Naive thymus-derived CD8-positive, alpha-beta T cell (primary cell): ENCODE measurements around the gene ONECUT1. TPM values are rescaled to one million over a fixed set of nuclear protein-coding genes. Genes with fewer than 3 reads are reported as not detected.

ENCODE experiments used
- ATAC-seq, 2 donors: fragments of 150-1000 bp; cut with Tn5 transposase in 1 of 2; sonication (Bioruptor Pico), chemical (Tn5 transposase) in 1 of 2; 1 replicate in 1 of 2; 2 replicates in 1 of 2; pipeline ENCODE4 v1.10.0; 2021; ENCODE audit warnings: mild to moderate bottlenecking in 2 of 2, moderate library complexity in 2 of 2
- POLR2A ChIA-PET: fragments of 350-600 bp; sonication (Branson Sonifier 250); formaldehyde crosslinking; loops from one replicate; lab custom pipeline; 2021; ENCODE audit warnings: antibody characterized with exemption; lab: Charles Lee
- DNase-seq, 10 donors: peaks; one replicate each; pipeline versions ENCODE4 v3.0.0 to v3.0.0-alpha.2; 2020 to 2022
- H3K27ac Mint-ChIP-seq, 10 donors: one replicate each; pipeline ENCODE4 v1.8.0; 2020 to 2022; ENCODE audit warnings: mild to moderate bottlenecking in 10 of 10, mixed read lengths in 10 of 10, moderate library complexity in 4 of 10, inconsistent platforms in 1 of 10
- H3K27me3 Mint-ChIP-seq, 5 donors: one replicate each; pipeline ENCODE4 v1.8.0; 2021 to 2022; ENCODE audit warnings: mixed read lengths in 5 of 5
- H3K36me3 Mint-ChIP-seq, 3 donors: one replicate each; pipeline ENCODE4 v1.8.0; 2020 to 2022; ENCODE audit warnings: mixed read lengths in 3 of 3, mild to moderate bottlenecking in 2 of 3, inconsistent platforms in 1 of 3
- H3K4me1 Mint-ChIP-seq, 4 donors: one replicate each; pipeline ENCODE4 v1.8.0; 2021 to 2022; ENCODE audit warnings: mixed read lengths in 4 of 4
- H3K4me3 Mint-ChIP-seq, 10 donors: one replicate each; pipeline ENCODE4 v1.8.0; 2020 to 2022; ENCODE audit warnings: mild to moderate bottlenecking in 10 of 10, mixed read lengths in 10 of 10, moderate library complexity in 6 of 10, inconsistent platforms in 1 of 10
- H3K9me3 Mint-ChIP-seq, 9 donors: one replicate each; pipeline ENCODE4 v1.8.0; 2020 to 2022; ENCODE audit warnings: mixed read lengths in 9 of 9, mild to moderate bottlenecking in 3 of 9, inconsistent platforms in 1 of 9, moderate library complexity in 1 of 9
- polyA plus RNA-seq, 3 donors: library from polyadenylated mRNA; unstranded; fragments of 300-500 nt; fragmentation: Illumina TruSeq; gene quantifications; one replicate each; pipeline ENCODE4 v1.2.3, GENCODE V29; 2021
- total RNA-seq, 8 experiments: library from RNA in 2 of 8; stranded (reverse) in 2 of 8; gene quantifications; one replicate each; pipeline ENCODE4 v1.2.3 and lab custom pipeline; 2021 to 2026

The ONECUT1 gene
- total and polyA plus RNA-seq, 5 experiments from 2014 or later, result not detected

DNA sequence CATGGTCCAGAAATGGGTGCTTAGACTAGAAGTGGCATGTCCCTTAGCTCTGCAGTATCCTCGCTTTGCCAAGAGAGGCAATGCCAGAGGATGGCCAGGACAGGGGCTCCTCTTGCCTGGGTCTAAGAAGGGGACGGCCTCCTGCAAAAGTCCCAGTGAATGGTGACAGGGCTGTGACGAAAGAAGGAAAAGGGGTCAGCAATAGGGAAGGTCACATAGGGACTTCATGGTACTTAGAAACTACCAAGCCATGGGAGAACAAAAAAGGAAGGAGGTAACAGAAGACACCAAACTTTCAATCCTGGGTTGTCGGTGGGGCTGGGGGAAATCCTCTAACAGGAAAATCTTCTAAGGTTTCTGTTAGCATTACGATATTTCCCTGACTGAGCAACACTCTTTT lies 74.7 kb downstream of the ONECUT1 start:
- H3K9me3 Mint-ChIP-seq, result no peaks in the 10 kb centered on the region
- H3K36me3 Mint-ChIP-seq, result no peaks in the 10 kb centered on the region
- no peaks in the 10 kb centered on the region for H3K4me1 Mint-ChIP-seq
- no peak overlapping the region for H3K4me3 Mint-ChIP-seq
- no peak for DNase-seq
- POLR2A ChIA-PET, result no interaction called here
- peaks cover 0 to 8% (median 0%) of the 10 kb centered on the region in 5 donors for H3K27me3 Mint-ChIP-seq
- no peak overlapping the region for H3K27ac Mint-ChIP-seq
- ATAC-seq, result no peak

DNA sequence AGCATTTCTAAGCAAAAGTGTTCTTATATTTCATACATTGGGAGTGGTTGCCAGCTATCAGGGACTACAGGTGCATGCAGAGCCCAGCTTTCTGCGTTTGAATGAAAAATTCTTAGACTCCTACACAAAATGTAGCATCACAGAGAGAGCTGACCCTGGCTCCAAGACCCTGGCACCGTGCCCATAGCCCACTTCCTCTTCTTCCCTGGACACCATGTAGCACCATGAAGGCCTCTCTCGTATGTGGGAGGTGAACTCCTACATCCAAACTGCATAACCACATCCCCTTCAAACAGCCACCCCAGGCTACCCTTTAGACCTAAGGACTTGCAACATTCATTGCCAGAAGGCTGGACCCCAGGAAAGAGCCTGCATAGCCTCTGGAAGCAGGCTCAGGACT lies 75.2 kb downstream of the ONECUT1 start:
- no peak for ATAC-seq
- DNase-seq, result no peak
- Mint-ChIP-seq H3K27ac (no peak overlapping the region), H3K36me3 (no peaks in the 10 kb centered on the region), H3K4me1 (peaks cover 0 to 2% (median under 1%) of the 10 kb centered on the region in 4 donors), H3K27me3 (peaks cover 0 to 8% (median 0%) of the 10 kb centered on the region in 5 donors), H3K4me3 (no peak overlapping the region), H3K9me3 (no peaks in the 10 kb centered on the region)
- POLR2A ChIA-PET, result no interaction called here

DNA sequence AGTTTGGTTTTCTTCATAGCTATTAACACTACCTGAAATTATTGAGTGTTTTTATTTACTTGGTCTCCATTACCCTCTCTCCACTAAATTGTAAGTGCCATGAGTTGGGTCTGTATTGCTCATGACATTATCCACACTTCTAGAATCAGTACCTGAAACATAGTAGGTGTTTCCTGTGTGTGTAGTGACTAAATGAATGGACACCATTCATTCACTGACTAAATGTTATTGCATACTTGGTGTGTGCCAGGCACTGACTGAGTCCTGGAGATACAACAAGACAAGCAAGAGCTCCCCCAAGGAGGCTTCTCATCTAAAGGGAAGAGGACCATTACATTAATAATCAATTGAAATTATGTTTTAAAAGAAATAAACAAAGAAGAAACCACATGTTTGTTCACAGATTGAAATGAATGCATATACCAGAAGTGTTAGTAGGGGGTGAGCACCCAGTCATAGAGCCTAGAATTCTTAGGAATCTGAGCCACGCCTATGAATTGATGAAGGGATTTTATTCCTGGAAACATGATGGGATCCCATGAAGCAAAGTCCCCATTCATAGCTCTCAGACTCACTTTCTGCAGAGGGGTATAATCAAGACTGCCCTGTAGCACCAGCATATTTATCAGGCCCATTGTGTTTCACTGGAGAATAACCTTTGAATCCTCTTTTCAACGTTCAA lies 79.3 kb downstream of the ONECUT1 start:
- DNase-seq (no peak), ATAC-seq (no peak)
- Mint-ChIP-seq H3K36me3 (no peaks in the 10 kb centered on the region), H3K27me3 (peaks cover 0 to 5% (median 0%) of the 10 kb centered on the region in 5 donors), H3K4me3 (no peak overlapping the region), H3K9me3 (no peaks in the 10 kb centered on the region), H3K4me1 (peaks cover 0 to 5% (median 1%) of the 10 kb centered on the region in 4 donors), H3K27ac (peak overlapping the region in 1 of 10 donors; percentile 27)
- POLR2A ChIA-PET, result no interaction called here

DNA sequence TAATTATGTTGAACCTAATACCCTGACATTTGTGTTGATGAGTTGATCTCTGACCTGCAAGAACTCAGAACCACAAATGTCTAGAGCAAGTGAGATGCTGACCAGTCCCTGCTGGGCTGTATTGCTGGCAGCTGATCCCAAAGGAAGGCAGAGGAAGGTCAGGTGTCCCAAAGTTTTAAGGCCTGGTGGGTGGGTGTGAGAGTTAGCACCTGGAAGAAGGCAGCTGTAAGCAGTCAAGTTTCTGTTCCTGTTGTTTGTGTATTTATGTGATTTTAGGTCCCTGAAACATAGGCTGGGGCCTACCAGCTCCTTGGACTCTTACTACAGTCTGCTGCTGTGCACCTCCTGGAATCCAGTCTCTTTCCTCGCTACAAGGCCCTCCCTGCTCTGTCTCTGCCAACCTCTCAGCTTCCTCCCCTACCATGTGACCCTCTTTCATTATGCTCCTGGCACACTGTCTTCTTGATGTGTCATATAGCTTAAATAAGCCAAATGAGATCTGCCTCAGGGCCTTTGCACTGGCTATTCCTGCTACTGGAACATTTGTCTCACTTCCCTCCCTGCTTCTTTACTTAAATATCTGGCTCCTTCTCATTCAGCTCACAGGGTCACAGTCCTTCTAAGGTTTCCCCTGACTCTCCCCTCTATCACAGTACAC lies 80.0 kb downstream of the ONECUT1 start:
- Mint-ChIP-seq H3K4me3 (no peak overlapping the region), H3K36me3 (no peaks in the 10 kb centered on the region), H3K4me1 (peaks cover 0 to 5% (median 1%) of the 10 kb centered on the region in 4 donors), H3K27ac (peak overlapping the region in 3 of 10 donors; percentile 9 to 57 (median 27)), H3K27me3 (peaks cover 0 to 2% (median 0%) of the 10 kb centered on the region in 5 donors), H3K9me3 (no peaks in the 10 kb centered on the region)
- no peak for DNase-seq
- POLR2A ChIA-PET, result no interaction called here
- no peak for ATAC-seq

DNA sequence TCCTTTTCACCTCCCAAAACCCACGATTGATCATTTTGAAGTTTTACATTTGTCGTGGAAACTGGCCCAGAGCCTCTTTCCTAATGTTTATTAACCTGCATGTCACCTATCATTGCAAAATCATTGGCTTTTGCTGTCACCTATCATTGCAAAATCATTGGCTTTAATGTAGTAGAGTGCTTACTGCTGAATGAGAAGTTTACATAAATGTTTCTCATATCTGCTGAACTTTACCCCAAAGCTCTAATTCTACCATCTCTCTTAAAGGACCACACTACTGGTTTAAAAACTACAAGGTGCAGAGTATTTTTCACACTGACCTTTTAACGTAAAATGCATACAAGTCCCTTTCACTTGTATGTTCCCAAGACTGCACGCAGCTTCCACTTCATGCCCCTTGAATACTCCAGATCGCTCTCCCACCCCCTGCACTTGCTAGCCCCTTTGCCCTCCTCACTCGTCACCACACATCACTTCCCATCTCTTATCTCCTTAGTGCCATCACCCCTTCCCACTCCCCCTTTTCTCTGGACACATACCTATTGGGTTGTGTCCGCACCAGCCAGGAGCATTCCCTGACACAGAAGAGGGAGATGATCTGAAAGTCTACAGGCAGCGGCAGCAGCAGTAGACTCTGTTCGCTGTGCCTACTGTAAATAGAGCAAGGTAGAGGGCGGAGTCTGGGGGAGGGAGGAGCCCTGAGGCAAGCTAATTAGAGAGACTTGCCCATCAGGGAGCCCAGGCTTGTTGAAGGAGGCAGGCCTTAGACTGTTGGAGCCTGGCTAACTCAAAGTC lies 80.8 kb downstream of the ONECUT1 start:
- H3K27me3 Mint-ChIP-seq, result no peaks in the 10 kb centered on the region
- peaks cover 0 to 5% (median 1%) of the 10 kb centered on the region in 4 donors for H3K4me1 Mint-ChIP-seq
- ATAC-seq, result peak in 1 of 2 donors; percentile 65
- peak overlapping the region in 3 of 10 donors; percentile 27 to 57 (median 56) for H3K27ac Mint-ChIP-seq
- peak in 1 of 10 donors; percentile 15 for DNase-seq
- POLR2A ChIA-PET, result no interaction called here
- peaks cover 0 to 4% (median 0%) of the 10 kb centered on the region in 9 donors for H3K9me3 Mint-ChIP-seq
- H3K4me3 Mint-ChIP-seq, result peak overlapping the region in 1 of 10 donors; percentile 84
- no peaks in the 10 kb centered on the region for H3K36me3 Mint-ChIP-seq

Other genes starting within 250 kb of the ONECUT1 start
- 100 to 1,000 TPM in 1 of 2 experiments, 10 to 100 TPM in 1; 87.6 to 134 TPM for gene ARPP19, start 221.3 kb downstream of the ONECUT1 start, total RNA-seq
- 10 to 100 TPM; 42.0 to 55.8 (median 44.5) TPM for gene ARPP19, start 221.3 kb downstream of the ONECUT1 start, polyA plus RNA-seq
- gene ATOSA, start 110.9 kb downstream of the ONECUT1 start, total RNA-seq, result 100 to 1,000 TPM; 101 TPM
- gene ATOSA, start 110.9 kb downstream of the ONECUT1 start, polyA plus RNA-seq, result 10 to 100 TPM in 1 of 3 donors, 1 to 10 TPM in 2; 9.0 to 13.1 (median 9.6) TPM